Natural killer cell (primary cell): ENCODE measurements around the gene ELP5. TPM values are rescaled to one million over a fixed set of nuclear protein-coding genes. Genes with fewer than 3 reads are reported as not detected.
"Not testable (repeated sequence)": the region's sequence is repeated elsewhere in the genome, so short reads cannot be mapped to it uniquely, and the experiment has no call there.

Experiments used
- ATAC-seq, 3 donors: fragments of 150-1000 bp in 2 of 3; fragments of 200-7000 bp in 1 of 3; cut with Tn5 transposase; 1 replicate in 1 of 3; 2 replicates in 2 of 3; pipeline ENCODE4 v1.10.0; 2021; ENCODE audit warnings: mild to moderate bottlenecking in 2 of 3, moderate library complexity in 2 of 3
- DNase-seq, 2 donors: peaks; one replicate each; pipeline versions ENCODE4 v3.0.0 to v3.0.0-alpha.2; 2013 to 2021; ENCODE audit warnings: mixed read lengths in 1 of 2
- H3K27ac ChIP-seq: one replicate; pipeline ENCODE4 v1.5.1; 2013; ENCODE audit warnings: mild to moderate bottlenecking, low read length
- H3K27me3 ChIP-seq: one replicate; pipeline ENCODE4 v1.6.1; 2013; ENCODE audit warnings: low read length; ENCODE audit not compliant: control insufficient read depth, insufficient read depth
- H3K36me3 ChIP-seq: one replicate; pipeline ENCODE4 v1.6.1; 2013; ENCODE audit warnings: low read length; ENCODE audit not compliant: control insufficient read depth, insufficient read depth
- H3K4me1 ChIP-seq: one replicate; pipeline ENCODE4 v1.6.1; 2013; ENCODE audit warnings: low read length; ENCODE audit not compliant: control insufficient read depth, insufficient read depth
- H3K4me3 ChIP-seq: one replicate; pipeline ENCODE4 v1.5.1; 2013; ENCODE audit warnings: low read length
- H3K9me3 ChIP-seq: one replicate; pipeline ENCODE4 v1.6.1; 2013; ENCODE audit warnings: low read length; ENCODE audit not compliant: control insufficient read depth, insufficient read depth
- H3K27ac Mint-ChIP-seq, 2 donors: one replicate each; pipeline ENCODE4 v1.8.0; 2022; ENCODE audit warnings: mild to moderate bottlenecking in 2 of 2, mixed read lengths in 2 of 2, moderate library complexity in 1 of 2
- H3K27me3 Mint-ChIP-seq, 2 donors: one replicate each; pipeline ENCODE4 v1.8.0; 2022; ENCODE audit warnings: low read depth in 2 of 2, mixed read lengths in 2 of 2
- H3K36me3 Mint-ChIP-seq: one replicate; pipeline ENCODE4 v1.8.0; 2022; ENCODE audit warnings: mixed read lengths
- H3K4me1 Mint-ChIP-seq, 2 donors: one replicate each; pipeline ENCODE4 v1.8.0; 2022; ENCODE audit warnings: mixed read lengths in 2 of 2
- H3K4me3 Mint-ChIP-seq: one replicate; pipeline ENCODE4 v1.8.0; 2022; ENCODE audit warnings: mild to moderate bottlenecking, moderate library complexity, mixed read lengths
- H3K9me3 Mint-ChIP-seq, 2 donors: one replicate each; pipeline ENCODE4 v1.8.0; 2022; ENCODE audit warnings: mixed read lengths in 2 of 2
- WGBS: methylation state at CpG from one replicate; pipeline ENCODE4 v1.1.7; 2013; ENCODE audit warnings: missing lambda C conversion rate; ENCODE audit not compliant: insufficient coverage; 5-methylcytosine and 5-hydroxymethylcytosine counted together
- intact Hi-C: fragments of 100-400 bp; cut with micrococcal nuclease; formaldehyde crosslinking; loops from one replicate; pipeline ENCODE4 v1.14.2; 2022
- total RNA-seq, 4 donors: library from RNA; stranded (reverse); fragments of 120-200 nt in 1 of 4; gene quantifications; one replicate each; pipeline versions ENCODE4 v1.2.3 to v1.2.4, GENCODE V29; 2013 to 2022
- TF ChIP-seq, protein P1 (sequence below): fragments of 200-600 bp; IDR thresholded peaks from one replicate; pipeline ENCODE4 v1.8.0; 2022; ENCODE audit warnings: antibody characterized with exemption

The ELP5 gene
- total RNA-seq, 3 donors from 2014 or later (not counting 1 experiment from before 2014, with no cell fraction given) = 30.1 to 38.5 (median 30.3) TPM

DNA sequence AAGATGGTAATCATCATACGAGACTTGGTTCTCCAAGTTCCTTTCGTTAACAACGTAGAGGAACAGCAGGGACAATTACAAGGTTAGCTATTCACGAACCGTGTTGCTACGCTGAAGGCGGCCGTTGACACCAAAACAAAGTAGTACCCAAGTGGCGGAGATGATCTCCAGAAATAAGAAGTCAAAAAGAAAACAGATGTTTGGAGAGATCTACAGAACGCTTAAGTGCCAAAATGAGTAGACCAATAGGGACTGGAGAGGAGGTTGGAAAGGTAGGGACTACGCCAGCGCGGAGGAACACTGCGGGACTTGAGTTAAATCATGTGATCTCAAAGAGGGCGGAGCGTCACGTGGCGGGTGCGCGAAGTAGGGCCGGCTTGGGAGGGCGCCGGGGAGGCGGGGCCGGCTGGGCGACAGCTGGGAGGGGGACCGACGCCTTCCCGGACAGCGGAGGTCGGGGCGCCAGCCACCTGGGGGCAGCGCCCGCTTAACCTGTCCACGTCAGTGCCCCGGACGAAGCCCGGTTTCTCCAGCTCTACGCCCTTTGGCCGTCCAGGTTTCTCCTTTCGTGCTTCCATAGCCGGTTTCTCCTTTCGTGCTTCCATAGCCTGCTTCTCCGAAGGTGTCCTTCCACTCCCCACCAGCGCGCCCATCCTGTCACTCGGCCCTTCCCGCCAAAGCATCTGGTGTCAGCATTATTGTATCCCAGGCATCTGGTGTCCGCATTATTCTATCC is 9.1 kb upstream of the ELP5 start:
- H3K4me3 ChIP-seq = peak overlapping the region; percentile 89
- H3K4me3 Mint-ChIP-seq = peak overlapping the region; percentile 95
- 2% methylated on average over 49 of the region's 49 CpGs for WGBS
- no peaks in the 10 kb centered on the region for H3K27me3 ChIP-seq
- peak; percentile 43 to 79 (median 60) for ATAC-seq
- H3K27ac Mint-ChIP-seq = peak overlapping the region; percentile 97 to 99
- H3K36me3 Mint-ChIP-seq = no peaks in the 10 kb centered on the region
- peaks cover 31% of the 10 kb centered on the region for H3K4me1 ChIP-seq
- peaks cover 34% of the 10 kb centered on the region for H3K36me3 ChIP-seq
- no peaks in the 10 kb centered on the region for H3K9me3 Mint-ChIP-seq
- DNase-seq = peak; percentile 93 to 98
- H3K9me3 ChIP-seq = no peaks in the 10 kb centered on the region
- peaks cover 39 to 49% of the 10 kb centered on the region in 2 donors for H3K4me1 Mint-ChIP-seq
- intact Hi-C loops = loop anchor here (1.0 to 2.0 kb wide), 2 partner anchors 9 to 64 kb away; partner anchors contain the start of genes EIF5A and ELP5
- TF ChIP-seq, protein P1, sequence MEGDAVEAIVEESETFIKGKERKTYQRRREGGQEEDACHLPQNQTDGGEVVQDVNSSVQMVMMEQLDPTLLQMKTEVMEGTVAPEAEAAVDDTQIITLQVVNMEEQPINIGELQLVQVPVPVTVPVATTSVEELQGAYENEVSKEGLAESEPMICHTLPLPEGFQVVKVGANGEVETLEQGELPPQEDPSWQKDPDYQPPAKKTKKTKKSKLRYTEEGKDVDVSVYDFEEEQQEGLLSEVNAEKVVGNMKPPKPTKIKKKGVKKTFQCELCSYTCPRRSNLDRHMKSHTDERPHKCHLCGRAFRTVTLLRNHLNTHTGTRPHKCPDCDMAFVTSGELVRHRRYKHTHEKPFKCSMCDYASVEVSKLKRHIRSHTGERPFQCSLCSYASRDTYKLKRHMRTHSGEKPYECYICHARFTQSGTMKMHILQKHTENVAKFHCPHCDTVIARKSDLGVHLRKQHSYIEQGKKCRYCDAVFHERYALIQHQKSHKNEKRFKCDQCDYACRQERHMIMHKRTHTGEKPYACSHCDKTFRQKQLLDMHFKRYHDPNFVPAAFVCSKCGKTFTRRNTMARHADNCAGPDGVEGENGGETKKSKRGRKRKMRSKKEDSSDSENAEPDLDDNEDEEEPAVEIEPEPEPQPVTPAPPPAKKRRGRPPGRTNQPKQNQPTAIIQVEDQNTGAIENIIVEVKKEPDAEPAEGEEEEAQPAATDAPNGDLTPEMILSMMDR = no peak
- peak overlapping the region; percentile 83 for H3K27ac ChIP-seq
- no peaks in the 10 kb centered on the region for H3K27me3 Mint-ChIP-seq

DNA sequence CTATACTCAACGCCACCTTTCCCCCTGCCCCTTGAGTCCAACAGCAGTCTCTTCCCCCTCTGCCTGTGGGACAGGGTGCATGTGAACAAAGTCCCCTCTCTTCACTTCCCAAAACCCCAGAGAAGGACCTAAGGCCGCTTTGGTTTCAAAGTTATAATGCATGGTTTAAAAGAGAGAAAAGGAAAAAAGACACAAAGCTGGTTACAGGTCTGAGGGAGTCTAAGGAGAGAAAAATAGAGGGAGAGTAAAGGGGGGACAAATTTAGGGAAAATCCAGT is 8.6 kb upstream of the ELP5 start:
- H3K9me3 ChIP-seq = no peaks in the 10 kb centered on the region
- no peaks in the 10 kb centered on the region for H3K27me3 ChIP-seq
- peak overlapping the region; percentile 83 for H3K27ac ChIP-seq
- intact Hi-C loops = loop anchor here (1.0 to 2.0 kb wide), 2 partner anchors 9 to 63 kb away; partner anchors contain the start of genes EIF5A and ELP5
- H3K4me1 ChIP-seq = peaks cover 31% of the 10 kb centered on the region
- Mint-ChIP-seq H3K27me3 (no peaks in the 10 kb centered on the region), H3K36me3 (no peaks in the 10 kb centered on the region), H3K9me3 (no peaks in the 10 kb centered on the region), H3K27ac (peak overlapping the region; percentile 97 to 99), H3K4me3 (peak overlapping the region; percentile 95), H3K4me1 (peaks cover 39 to 49% of the 10 kb centered on the region in 2 donors)
- DNase-seq (no peak), ATAC-seq (no peak)
- TF ChIP-seq, protein P1 = no peak
- WGBS = 67% methylated on average over 2 of the region's 2 CpGs
- H3K4me3 ChIP-seq = peak overlapping the region; percentile 89
- peaks cover 34% of the 10 kb centered on the region for H3K36me3 ChIP-seq

DNA sequence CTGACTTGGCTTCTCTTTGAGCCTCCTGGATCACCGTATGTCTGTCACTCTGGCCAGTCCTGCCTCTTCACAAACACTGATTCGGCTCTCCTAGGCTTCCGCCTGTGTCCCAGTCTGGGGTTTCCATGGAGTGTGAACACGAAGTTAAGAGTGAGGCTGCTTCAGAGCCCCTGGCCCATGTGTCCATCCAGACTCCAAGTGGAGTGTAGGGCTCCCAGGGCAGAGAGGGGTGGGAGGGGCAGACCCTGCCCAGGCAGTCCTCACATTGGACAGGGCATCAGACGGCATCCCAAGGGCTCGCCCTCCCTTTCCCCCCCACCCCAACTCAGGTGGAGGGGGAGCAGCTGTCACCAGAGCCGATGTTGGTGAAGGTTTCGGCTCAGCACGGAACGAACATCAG is 8.2 kb upstream of the ELP5 start:
- not testable (repeated sequence) for H3K9me3 Mint-ChIP-seq, H3K36me3 Mint-ChIP-seq, DNase-seq, H3K27me3 Mint-ChIP-seq, H3K27me3 ChIP-seq, H3K27ac ChIP-seq, H3K4me3 ChIP-seq, H3K9me3 ChIP-seq, ATAC-seq
- H3K36me3 ChIP-seq = peaks cover 34% of the 10 kb centered on the region
- intact Hi-C loops = loop anchor here (1.0 to 2.0 kb wide), 2 partner anchors 8 to 63 kb away; partner anchors contain the start of genes EIF5A and ELP5
- WGBS = 96% methylated on average over 8 of the region's 10 CpGs
- Mint-ChIP-seq H3K4me1 (peaks cover 42 to 49% of the 10 kb centered on the region in 2 donors), H3K4me3 (peak overlapping the region; percentile 50), H3K27ac (peak overlapping the region; percentile 97 to 99)
- peaks cover 32% of the 10 kb centered on the region for H3K4me1 ChIP-seq

DNA sequence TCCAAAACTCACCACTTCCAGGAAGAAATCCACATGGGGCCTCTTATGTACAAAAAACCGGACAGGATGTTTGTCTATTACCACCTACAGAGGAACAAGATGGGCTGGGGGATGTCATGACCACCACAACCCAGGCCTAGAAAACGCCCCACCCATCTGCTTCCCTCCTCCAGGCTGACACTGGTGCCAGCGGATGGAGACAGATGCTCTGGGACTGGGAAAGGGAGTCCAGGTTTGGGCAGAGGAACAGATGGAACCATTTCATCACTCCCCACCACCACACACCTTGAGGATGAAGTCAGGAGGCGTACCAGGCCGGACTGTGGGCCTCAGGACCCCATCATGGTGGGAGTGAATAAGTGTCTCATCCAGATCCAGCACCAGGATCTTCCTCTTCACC is 5.2 kb upstream of the ELP5 start:
- H3K4me1 ChIP-seq = peaks cover 33% of the 10 kb centered on the region
- no peaks in the 10 kb centered on the region for H3K27me3 ChIP-seq
- no peaks in the 10 kb centered on the region for H3K9me3 ChIP-seq
- H3K36me3 ChIP-seq = peaks cover 25% of the 10 kb centered on the region
- no peaks in the 10 kb centered on the region for H3K27me3 Mint-ChIP-seq
- H3K4me1 Mint-ChIP-seq = peaks cover 43 to 45% of the 10 kb centered on the region in 2 donors
- intact Hi-C loops = no loop called here
- ATAC-seq (no peak), DNase-seq (no peak)
- no peak overlapping the region for H3K27ac ChIP-seq
- H3K9me3 Mint-ChIP-seq = no peaks in the 10 kb centered on the region
- H3K27ac Mint-ChIP-seq = no peak overlapping the region
- peak overlapping the region; percentile 22 for H3K4me3 Mint-ChIP-seq
- TF ChIP-seq, protein P1 = no peak
- H3K4me3 ChIP-seq = no peak overlapping the region
- no peaks in the 10 kb centered on the region for H3K36me3 Mint-ChIP-seq
- 100% methylated on average over 2 of the region's 5 CpGs for WGBS
